Measurements from ENCODE around the gene KCNQ2.

KCNQ2 gene

GRCh38 chr20:63469713-63470101, 2.7 kb downstream of the KCNQ2 start:
- DNase-seq: no peak

DNA sequence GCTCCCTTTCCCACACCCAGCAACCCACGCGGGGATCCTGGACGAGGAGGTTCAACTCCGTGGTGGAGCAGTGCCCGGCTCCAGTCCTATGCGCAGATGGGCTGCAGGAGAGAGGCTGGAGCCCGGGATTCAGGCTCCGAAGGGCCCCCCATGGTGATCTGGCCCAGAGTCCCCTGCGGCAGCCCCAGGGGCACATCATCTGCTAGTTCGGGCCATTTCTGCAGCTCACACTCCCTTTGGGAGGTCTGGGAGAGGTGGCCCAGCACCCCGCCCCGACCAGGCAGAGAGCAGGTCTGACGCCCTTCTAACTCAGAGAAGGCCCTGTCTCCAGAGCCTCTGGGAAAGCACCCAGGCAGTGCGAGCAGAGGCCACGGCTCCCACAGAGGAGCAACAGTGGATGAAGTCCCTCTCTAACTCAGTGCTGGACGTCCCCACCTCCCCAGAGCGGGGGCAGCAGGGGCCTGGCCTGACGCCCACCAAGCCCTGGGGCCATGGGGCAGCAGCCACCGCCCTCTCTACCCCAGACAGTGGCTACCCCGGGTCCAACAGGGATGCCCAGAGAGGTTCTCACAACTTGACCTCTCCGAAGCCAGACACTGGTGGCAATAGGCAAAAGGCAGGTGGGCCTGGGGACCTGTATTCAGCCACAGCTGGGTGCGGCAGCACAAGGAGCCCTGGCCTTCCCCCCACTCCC, 3.3 kb downstream of the KCNQ2 start:
- DNase-seq: no peak

DNA sequence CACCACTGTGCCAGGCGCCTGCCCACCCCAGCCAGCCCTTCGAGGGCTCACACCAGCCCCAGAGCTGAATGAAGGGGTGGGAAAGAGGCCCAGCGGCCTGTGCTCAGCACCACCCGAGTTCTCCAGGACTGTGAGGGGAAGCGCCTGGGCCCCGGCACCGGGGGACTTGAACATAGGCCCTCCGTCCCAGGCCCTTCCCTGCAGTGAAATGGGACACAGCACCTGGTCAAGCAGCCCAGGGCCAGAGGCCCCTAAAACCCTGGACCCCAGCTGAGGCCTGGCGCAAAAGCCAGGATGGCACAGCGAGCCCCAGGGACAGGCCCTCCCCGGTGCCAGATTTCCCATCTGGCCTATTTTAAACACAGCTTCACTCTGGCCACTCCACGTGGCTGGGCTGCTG, 4.0 kb downstream of the KCNQ2 start:
- no peak for DNase-seq

DNA sequence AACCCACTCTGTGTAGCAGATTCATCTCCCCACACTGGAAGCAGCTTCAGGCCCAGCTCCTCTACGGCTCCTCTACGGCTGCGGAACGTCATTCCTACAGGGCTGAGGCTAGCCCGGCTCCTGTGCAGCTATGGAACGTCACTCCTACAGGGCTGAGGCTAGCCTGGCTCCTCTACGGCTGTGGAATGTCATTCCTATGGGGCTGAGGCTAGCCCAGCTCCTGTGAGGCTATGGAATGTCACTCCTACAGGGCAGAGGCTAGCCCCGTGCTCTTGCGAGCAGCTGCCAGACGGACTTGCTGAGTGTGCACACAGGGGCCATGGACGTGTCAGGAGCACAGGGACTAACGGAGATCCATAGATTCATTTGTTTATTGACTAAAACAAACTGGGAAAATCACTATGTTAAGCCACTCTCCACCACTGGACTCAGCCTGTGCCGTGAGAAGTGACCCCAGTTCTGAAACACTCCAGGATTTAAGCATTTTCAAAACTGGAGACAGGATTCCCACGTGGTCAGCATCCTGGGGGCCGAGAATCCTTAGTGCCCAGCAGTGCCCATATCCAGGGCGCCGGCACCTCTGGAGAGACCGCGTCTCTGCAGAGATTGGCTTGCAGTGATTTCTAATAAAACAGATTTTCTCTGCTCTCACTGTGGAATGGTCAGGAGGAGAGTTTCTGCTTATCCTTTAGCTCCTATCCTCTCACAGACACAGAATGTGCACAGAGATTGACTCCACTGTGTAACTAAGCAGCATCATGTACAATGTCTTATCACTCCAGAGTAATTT, 5.0 kb downstream of the KCNQ2 start:
- no peak for DNase-seq

- DNase-seq: no peak
Observed at GRCh38 chr20:63466861-63467260, 5.6 kb downstream of the KCNQ2 start.

GRCh38 chr20:63466250-63466825, 6.1 kb downstream of the KCNQ2 start:
- no peak for DNase-seq

- no peak for DNase-seq
Observed at GRCh38 chr20:63465380-63466249, 6.8 kb downstream of the KCNQ2 start.

GRCh38 chr20:63464289-63464635, 8.2 kb downstream of the KCNQ2 start:
- DNase-seq: no peak

- DNase-seq: no peak
Observed at GRCh38 chr20:63463400-63464288, 8.8 kb downstream of the KCNQ2 start.

DNA sequence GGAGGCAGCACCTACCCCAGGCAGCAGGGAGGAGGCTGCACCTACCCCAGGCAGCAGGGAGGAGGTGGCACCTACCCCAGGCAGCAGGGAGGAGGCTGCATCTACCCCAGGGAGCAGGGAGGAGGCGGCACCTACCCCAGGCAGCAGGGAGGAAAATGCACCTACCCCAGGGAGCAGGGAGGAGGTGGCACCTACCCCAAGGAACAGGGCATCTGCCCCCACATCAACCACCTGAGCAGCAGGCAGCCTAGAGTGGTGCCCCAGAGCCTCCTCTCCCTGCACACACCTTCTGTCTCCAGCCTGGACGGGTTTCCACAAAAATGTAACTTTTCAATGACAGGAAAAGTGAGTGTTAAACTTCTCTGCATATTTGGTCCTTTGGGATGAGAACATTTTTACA, 10.2 kb downstream of the KCNQ2 start:
- no peak for DNase-seq

DNA sequence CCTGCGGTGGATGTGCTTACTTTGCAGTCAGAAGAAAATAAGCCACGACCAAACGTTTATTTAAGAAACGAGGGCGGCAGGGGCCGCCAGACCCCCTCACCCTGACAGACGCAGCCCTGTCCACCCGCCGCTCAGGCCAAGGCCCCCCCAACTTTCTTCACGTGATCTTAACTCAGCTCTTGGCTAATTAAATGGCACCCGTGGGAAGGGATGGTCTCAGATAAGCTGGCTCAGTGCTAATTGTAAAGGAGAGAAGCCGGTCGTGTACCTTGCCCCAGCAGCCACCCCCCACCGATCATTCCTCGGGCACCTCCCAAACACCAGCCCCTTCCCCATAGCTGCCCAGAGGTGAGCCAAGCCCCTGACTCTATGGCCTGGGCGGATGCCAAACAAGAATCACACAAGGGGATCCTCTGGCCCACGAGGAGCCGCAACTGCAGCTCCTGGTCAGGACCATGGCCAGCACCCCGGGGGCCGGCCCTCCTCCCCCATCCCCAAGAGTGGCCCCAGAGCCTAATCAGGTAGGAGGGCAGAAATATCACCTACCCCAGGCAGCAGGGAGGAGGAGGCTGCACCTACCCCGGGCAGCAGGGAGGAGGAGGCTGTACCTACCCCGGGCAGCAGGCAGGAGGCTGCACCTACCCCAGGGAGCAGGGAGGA, 11.2 kb downstream of the KCNQ2 start:
- DNase-seq: no peak

- no peak for DNase-seq
Observed at GRCh38 chr20:63459070-63459380, 13.4 kb downstream of the KCNQ2 start.

DNA sequence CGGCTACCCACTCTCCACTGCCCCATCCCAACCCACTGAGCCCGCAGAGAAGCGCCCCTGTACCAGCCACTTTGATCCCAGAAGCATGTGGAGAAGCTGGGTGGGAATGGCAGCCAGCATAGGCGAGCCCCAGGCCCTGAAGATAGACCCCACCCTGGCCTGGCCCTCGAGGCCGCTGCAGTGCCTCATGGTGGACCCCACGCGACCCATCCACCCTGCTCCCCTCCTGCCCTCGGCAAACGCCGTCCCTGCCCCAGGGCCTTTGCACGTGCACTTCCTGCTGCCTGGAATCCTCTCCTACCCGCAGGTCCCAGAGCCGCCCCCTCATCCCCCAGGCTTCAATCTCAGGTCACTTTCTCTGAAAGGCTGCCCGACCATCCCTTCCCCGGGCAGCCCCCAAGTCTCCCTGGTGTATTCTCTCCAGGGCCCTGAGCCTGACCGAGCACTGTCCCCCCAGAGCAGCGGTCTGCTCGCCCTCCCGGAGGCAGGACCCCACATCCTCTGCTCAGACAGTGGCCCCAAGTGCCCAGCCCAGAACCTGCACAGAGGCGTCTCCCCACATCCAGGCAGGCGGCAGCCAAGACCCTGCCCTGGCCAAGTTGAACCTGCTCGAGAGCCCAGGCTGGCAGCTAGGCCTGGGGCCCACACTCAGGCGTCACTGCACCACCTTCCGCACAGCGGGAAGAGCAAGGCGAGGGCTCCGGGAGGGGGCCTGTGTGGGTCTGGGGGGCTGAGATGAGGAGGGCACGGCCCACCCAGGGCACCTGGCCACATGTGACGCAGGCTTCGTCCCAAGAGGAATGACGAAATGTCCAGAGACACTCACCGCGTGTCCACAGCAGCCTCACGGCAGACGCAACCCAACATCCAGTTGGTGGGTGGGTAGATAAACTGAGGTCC, 14.0 kb downstream of the KCNQ2 start:
- no peak for DNase-seq

- DNase-seq: no peak
Observed at GRCh38 chr20:63457737-63458136, 14.7 kb downstream of the KCNQ2 start.

- DNase-seq: no peak
Observed at GRCh38 chr20:63456429-63457284, 15.8 kb downstream of the KCNQ2 start.

DNA sequence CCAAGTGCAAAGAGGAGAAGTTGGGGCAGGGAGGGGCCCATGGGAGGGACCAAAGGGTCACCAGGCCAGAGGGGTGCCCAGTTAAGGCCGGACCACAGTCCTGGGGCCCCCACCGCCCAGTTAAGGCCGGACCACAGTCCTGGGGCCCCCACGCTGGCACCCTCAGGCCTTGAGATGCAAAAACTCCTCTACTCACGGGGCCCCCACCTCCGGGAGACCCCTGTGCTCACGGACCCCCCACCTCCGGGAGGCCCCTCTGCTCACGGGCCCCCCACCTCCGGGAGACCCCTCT, 16.9 kb downstream of the KCNQ2 start:
- no peak for DNase-seq

DNA sequence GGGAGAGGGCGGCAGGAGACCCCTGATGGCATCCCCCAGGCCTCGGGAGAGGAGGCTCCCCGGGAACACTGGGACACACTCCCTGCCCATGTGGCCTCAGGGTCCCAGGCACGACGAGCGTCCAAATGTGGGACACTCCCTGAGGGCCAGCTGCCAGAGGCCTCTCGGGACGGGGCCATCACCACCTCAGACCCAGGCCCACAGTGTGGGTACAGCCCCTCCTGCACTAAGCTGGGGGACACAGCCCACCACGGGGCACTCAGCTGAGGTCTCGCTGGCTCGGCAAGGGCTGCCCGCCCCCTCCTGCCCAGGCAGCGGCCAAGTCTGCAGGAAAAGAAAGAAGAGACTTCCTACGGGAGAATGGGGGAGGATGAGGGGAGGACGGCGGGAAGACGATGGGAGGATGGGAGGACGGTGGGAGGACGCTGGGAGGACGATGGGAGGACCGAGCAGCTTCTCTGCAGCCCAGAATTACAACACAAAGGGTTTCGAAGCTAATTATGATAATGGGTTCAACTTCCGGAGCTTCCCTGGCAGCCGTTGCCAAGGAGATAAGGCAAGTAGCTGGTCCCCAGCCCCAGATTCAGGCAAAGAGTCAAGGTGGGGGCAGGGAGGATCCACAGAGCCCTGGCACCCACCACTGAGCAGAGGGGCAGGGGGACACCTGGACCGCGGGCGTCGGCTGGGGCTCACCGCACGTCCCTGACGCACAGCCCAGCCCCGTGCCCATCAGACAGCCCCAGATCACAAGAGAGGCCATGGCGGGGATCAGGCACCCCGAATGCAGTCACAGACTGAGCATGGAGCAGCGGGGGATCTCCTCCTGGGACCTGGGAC, 17.5 kb downstream of the KCNQ2 start:
- DNase-seq: no peak

DNA sequence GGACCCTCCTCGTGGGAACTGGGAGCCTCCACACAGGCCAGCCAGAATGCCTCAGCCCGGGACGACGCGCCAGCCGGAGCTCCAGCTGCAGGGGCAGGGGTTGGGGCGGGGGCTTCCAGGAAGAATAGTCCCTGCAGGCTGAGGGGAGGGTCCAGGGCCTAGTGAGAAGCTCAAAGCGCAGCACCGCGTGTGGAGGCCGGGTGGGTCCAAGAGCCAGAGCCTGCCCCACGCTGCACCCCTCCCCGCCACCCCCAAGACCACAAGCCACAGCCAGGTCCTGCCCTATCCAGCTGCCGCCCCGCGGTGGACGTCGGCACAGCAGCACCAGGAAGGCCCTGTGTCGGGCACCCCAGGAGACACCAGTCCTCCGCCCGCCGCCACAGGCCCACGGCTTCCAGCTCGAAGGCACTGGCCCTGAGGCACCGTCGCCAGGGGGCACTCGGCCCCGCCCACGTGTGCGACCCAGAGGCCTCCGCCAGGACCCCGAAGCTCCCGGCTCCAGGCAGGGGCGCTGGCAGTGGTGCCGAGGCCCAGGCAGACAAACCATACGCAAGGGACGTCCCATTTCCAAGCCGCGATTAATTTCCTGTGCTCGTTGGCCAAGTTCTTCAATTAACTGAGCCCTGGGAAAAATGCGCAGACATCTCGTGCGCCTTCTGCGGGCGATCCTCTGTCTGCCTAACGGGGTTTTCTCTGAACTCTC, 19.5 kb downstream of the KCNQ2 start:
- DNase-seq: no peak

Measured in right forelimb (tissue), 1 donor.